Right lobe of liver (tissue), 4 donors: ENCODE data around the gene TRMT1L.

Experiments used
- POLR2A ChIP-seq: fragments of 450-650 bp; IDR thresholded peaks from one replicate; pipeline ENCODE4 v1.6.1; 2017; ENCODE audit warnings: antibody characterized with exemption, mild to moderate bottlenecking
- TF ChIP-seq, protein P1 (sequence below), 4 donors: fragments of 200-600 bp in 3 of 4; fragments of 450-650 bp in 1 of 4; IDR thresholded peaks; one replicate each; pipeline versions ENCODE4 v1.5.1 to v1.8.0; 2016 to 2022; ENCODE audit warnings: antibody characterized with exemption in 4 of 4, mild to moderate bottlenecking in 2 of 4
- donor health status: DM: no; HTN: no; CAD: no.
- donor health status: DM: no; HTN: no; CAD: no.
- donor health status: DM: no; HTN: yes; CAD: no.

DNA sequence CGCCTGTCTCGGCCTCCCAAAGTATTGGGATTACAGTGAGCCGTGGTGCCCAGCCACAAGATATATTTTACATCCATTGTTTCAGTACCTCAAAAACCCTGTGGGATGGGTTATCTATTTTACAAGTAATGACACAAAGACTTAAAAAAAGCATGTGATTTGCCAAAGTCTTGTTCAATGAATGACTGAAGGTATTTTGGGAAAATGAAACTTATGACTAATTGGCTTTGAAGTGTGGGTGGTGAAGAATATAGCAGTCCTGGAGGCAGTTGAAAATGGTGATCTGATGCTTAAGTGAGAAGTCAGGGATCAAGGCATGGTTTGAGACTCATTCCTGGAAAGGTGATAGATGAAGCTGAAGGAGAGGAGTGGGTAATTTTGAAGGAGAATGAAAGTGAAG is 3.2 kb upstream of the TRMT1L start:
- TF ChIP-seq, protein P1, sequence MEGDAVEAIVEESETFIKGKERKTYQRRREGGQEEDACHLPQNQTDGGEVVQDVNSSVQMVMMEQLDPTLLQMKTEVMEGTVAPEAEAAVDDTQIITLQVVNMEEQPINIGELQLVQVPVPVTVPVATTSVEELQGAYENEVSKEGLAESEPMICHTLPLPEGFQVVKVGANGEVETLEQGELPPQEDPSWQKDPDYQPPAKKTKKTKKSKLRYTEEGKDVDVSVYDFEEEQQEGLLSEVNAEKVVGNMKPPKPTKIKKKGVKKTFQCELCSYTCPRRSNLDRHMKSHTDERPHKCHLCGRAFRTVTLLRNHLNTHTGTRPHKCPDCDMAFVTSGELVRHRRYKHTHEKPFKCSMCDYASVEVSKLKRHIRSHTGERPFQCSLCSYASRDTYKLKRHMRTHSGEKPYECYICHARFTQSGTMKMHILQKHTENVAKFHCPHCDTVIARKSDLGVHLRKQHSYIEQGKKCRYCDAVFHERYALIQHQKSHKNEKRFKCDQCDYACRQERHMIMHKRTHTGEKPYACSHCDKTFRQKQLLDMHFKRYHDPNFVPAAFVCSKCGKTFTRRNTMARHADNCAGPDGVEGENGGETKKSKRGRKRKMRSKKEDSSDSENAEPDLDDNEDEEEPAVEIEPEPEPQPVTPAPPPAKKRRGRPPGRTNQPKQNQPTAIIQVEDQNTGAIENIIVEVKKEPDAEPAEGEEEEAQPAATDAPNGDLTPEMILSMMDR (IDR thresholded peaks at IDR 0.05), result no peak
- TF ChIP-seq POLR2A, result no peak
